Neural progenitor cell (in vitro differentiated cells): Measurements from ENCODE around the gene PGAM2. TPM values are rescaled to one million over a fixed set of nuclear protein-coding genes. Genes with fewer than 3 reads are reported as not detected.

Experiments used
- DNase-seq: peaks from one replicate; pipeline ENCODE4 v3.0.0-alpha.2; 2016; ENCODE audit warnings: low spot score
- H2AFZ ChIP-seq: fragments of 200-600 bp; sonication (generic); replicated peaks from 2 replicates; pipeline ENCODE4 v1.6.1; 2016; ENCODE audit warnings: antibody characterized with exemption
- H3F3A ChIP-seq: fragments of 200-600 bp; sonication (generic); 2 replicates; pipeline ENCODE4 v1.6.1; 2016; ENCODE audit warnings: antibody characterized with exemption, low read depth
- H3K27ac ChIP-seq: fragments of 200-600 bp; sonication (generic); 2 replicates; pipeline ENCODE4 v1.5.1; 2016; ENCODE audit warnings: mild to moderate bottlenecking
- H3K27me3 ChIP-seq: fragments of 200-600 bp; sonication (generic); 2 replicates; pipeline ENCODE4 v1.6.1; 2016; ENCODE audit warnings: mild to moderate bottlenecking, moderate library complexity
- H3K36me3 ChIP-seq: fragments of 200-600 bp; sonication (generic); 2 replicates; pipeline ENCODE4 v1.5.1; 2016
- H3K4me1 ChIP-seq: fragments of 200-600 bp; sonication (generic); 2 replicates; pipeline ENCODE4 v1.6.1; 2016; ENCODE audit warnings: mixed run types
- H3K4me2 ChIP-seq: fragments of 200-600 bp; sonication (generic); 2 replicates; pipeline ENCODE4 v1.6.1; 2016
- H3K4me3 ChIP-seq: fragments of 200-600 bp; sonication (generic); 2 replicates; pipeline ENCODE4 v1.5.1; 2016
- H3K79me2 ChIP-seq: fragments of 200-600 bp; sonication (generic); 2 replicates; pipeline ENCODE4 v1.6.1; 2016; ENCODE audit warnings: low read depth
- H3K9ac ChIP-seq: fragments of 200-600 bp; sonication (generic); 2 replicates; pipeline ENCODE4 v1.6.1; 2016
- H3K9me3 ChIP-seq: fragments of 200-600 bp; sonication (generic); 2 replicates; pipeline ENCODE4 v1.5.1; 2016; ENCODE audit warnings: low read depth
- H4K20me1 ChIP-seq: fragments of 200-600 bp; sonication (generic); 2 replicates; pipeline ENCODE4 v1.6.1; 2016; ENCODE audit warnings: low read depth
- H3K27ac Mint-ChIP-seq: 3 replicates; pipeline ENCODE4 v1.8.0; 2021; ENCODE audit warnings: mixed read lengths
- H3K27me3 Mint-ChIP-seq: 2 replicates; pipeline ENCODE4 v1.8.0; 2022; ENCODE audit warnings: low read depth, mild to moderate bottlenecking, inconsistent platforms, moderate library complexity, mixed read lengths; ENCODE audit not compliant: insufficient read depth
- H3K36me3 Mint-ChIP-seq: 3 replicates; pipeline ENCODE4 v1.8.0; 2021; ENCODE audit warnings: mixed read lengths
- H3K4me1 Mint-ChIP-seq: 3 replicates; pipeline ENCODE4 v1.8.0; 2021; ENCODE audit warnings: mixed read lengths
- H3K4me3 Mint-ChIP-seq: 3 replicates; pipeline ENCODE4 v1.8.0; 2021; ENCODE audit warnings: mild to moderate bottlenecking, moderate library complexity, mixed read lengths
- H3K9me3 Mint-ChIP-seq: 3 replicates; pipeline ENCODE4 v1.8.0; 2020; ENCODE audit warnings: mixed read lengths
- CTCF ChIP-seq: fragments of 200-600 bp; sonication (generic); IDR thresholded peaks from 2 replicates; pipeline ENCODE4 v1.5.1; 2017; ENCODE audit warnings: antibody characterized with exemption, mild to moderate bottlenecking
- EZH2 ChIP-seq: fragments of 200-600 bp; sonication (generic); IDR thresholded peaks from 2 replicates; pipeline ENCODE4 v1.6.1; 2017; ENCODE audit warnings: antibody characterized with exemption, mild to moderate bottlenecking, moderate library complexity
- EZH2phosphoT487 ChIP-seq: fragments of 200-600 bp; sonication (generic); IDR thresholded peaks from 2 replicates; pipeline ENCODE4 v1.6.1; 2017; ENCODE audit warnings: antibody characterized with exemption
- total RNA-seq: library from RNA; depleted of rRNA; stranded (reverse); fragments of >200 nt; gene quantifications from 2 replicates; pipeline ENCODE4 v1.2.3, GENCODE V29; 2015; ENCODE audit warnings: low replicate concordance

PGAM2 gene
- total RNA-seq, 1 donor from 2014 or later, result 11.2 TPM

- no peak for DNase-seq
- no peak overlapping the region for H3K4me3 ChIP-seq
- H3K27me3 ChIP-seq, result no peaks in the 10 kb centered on the region
- no peak overlapping the region for H3K4me2 ChIP-seq
- peaks cover 20% of the 10 kb centered on the region for H3K36me3 Mint-ChIP-seq
- no peaks in the 10 kb centered on the region for H3K36me3 ChIP-seq
- H4K20me1 ChIP-seq, result peaks cover 25% of the 10 kb centered on the region
- no peak overlapping the region for H3K27ac ChIP-seq
- peaks cover 33% of the 10 kb centered on the region for H3K79me2 ChIP-seq
- H3K9me3 Mint-ChIP-seq, result no peaks in the 10 kb centered on the region
- no peaks in the 10 kb centered on the region for H3K9me3 ChIP-seq
- H3F3A ChIP-seq, result no peaks in the 10 kb centered on the region
- TF ChIP-seq CTCF (no peak), EZH2phosphoT487 (no peak), EZH2 (no peak)
- peaks cover 17% of the 10 kb centered on the region for H3K4me1 Mint-ChIP-seq
- no peak overlapping the region for H2AFZ ChIP-seq
- peaks cover 4% of the 10 kb centered on the region for H3K4me1 ChIP-seq
- H3K9ac ChIP-seq, result no peak overlapping the region
- H3K27me3 Mint-ChIP-seq, result peaks cover 3% of the 10 kb centered on the region
- H3K27ac Mint-ChIP-seq, result no peak overlapping the region
- no peak overlapping the region for H3K4me3 Mint-ChIP-seq
Measured at GRCh38 chr7:44050121-44050914, 15.0 kb downstream of the PGAM2 start.

- peaks cover 26% of the 10 kb centered on the region for H3K4me1 Mint-ChIP-seq
- Histone ChIP-seq H3K4me2 (no peak overlapping the region), H3K9ac (no peak overlapping the region), H3K9me3 (no peaks in the 10 kb centered on the region), H3K36me3 (no peaks in the 10 kb centered on the region), H4K20me1 (peaks cover 24% of the 10 kb centered on the region), H2AFZ (no peak overlapping the region), H3K27me3 (peaks cover 3% of the 10 kb centered on the region), H3K4me3 (no peak overlapping the region), H3K79me2 (peaks cover 41% of the 10 kb centered on the region), H3K27ac (no peak overlapping the region), H3F3A (peaks cover 9% of the 10 kb centered on the region), H3K4me1 (peaks cover 8% of the 10 kb centered on the region)
- TF ChIP-seq EZH2phosphoT487, result no peak
- no peak for TF ChIP-seq CTCF
- no peak for TF ChIP-seq EZH2
- DNase-seq, result no peak
- no peak overlapping the region for H3K4me3 Mint-ChIP-seq
- peaks cover 15% of the 10 kb centered on the region for H3K36me3 Mint-ChIP-seq
- peaks cover 5% of the 10 kb centered on the region for H3K27me3 Mint-ChIP-seq
- H3K27ac Mint-ChIP-seq, result no peak overlapping the region
- no peaks in the 10 kb centered on the region for H3K9me3 Mint-ChIP-seq
Measured at GRCh38 chr7:44048031-44048795, 17.2 kb downstream of the PGAM2 start.

- TF ChIP-seq CTCF (no peak), EZH2phosphoT487 (no peak), EZH2 (no peak)
- H3K27ac ChIP-seq, result no peak overlapping the region
- peaks cover 17% of the 10 kb centered on the region for H3K27me3 ChIP-seq
- H3K79me2 ChIP-seq, result peaks cover 41% of the 10 kb centered on the region
- peaks cover 8% of the 10 kb centered on the region for H3K4me1 ChIP-seq
- no peak overlapping the region for H3K4me2 ChIP-seq
- no peak for DNase-seq
- H3K27me3 Mint-ChIP-seq, result peaks cover 12% of the 10 kb centered on the region
- peaks cover 19% of the 10 kb centered on the region for H3F3A ChIP-seq
- no peaks in the 10 kb centered on the region for H3K9me3 ChIP-seq
- H4K20me1 ChIP-seq, result peaks cover 24% of the 10 kb centered on the region
- H3K4me1 Mint-ChIP-seq, result peaks cover 26% of the 10 kb centered on the region
- H3K36me3 ChIP-seq, result no peaks in the 10 kb centered on the region
- peaks cover 9% of the 10 kb centered on the region for H3K36me3 Mint-ChIP-seq
- peak overlapping the region; percentile 96 for H3K4me3 Mint-ChIP-seq
- H3K9me3 Mint-ChIP-seq, result no peaks in the 10 kb centered on the region
- no peak overlapping the region for H3K27ac Mint-ChIP-seq
- no peak overlapping the region for H3K9ac ChIP-seq
- no peak overlapping the region for H2AFZ ChIP-seq
- no peak overlapping the region for H3K4me3 ChIP-seq
Measured at GRCh38 chr7:44046321-44047061, 18.9 kb downstream of the PGAM2 start.
